DMS153 (cell line): Measurements from ENCODE around the gene CARD14.
A peak's percentile ranks its signal among the peaks of the same experiment; 100 is the strongest.

Experiments
- DNase-seq: peaks from one replicate; lab custom pipeline; 2025; lab: John Stamatoyannopoulos, UW

The CARD14 gene

GRCh38 chr17:80210348-80211108 is 40.7 kb downstream of the CARD14 start:
- no peak for DNase-seq

GRCh38 chr17:80212109-80212508 is 42.3 kb downstream of the CARD14 start:
- no peak for DNase-seq

GRCh38 chr17:80212511-80212910 is 42.7 kb downstream of the CARD14 start:
- no peak for DNase-seq

GRCh38 chr17:80212962-80213642 is 43.3 kb downstream of the CARD14 start:
- no peak for DNase-seq

- DNase-seq, result no peak
Observed at GRCh38 chr17:80213643-80213975, 43.8 kb downstream of the CARD14 start.

GRCh38 chr17:80214012-80214877 is 44.4 kb downstream of the CARD14 start:
- no peak for DNase-seq

GRCh38 chr17:80214878-80215210 is 45.0 kb downstream of the CARD14 start:
- no peak for DNase-seq

- no peak for DNase-seq
Observed at GRCh38 chr17:80216473-80217456, 46.9 kb downstream of the CARD14 start.

GRCh38 chr17:80217703-80218362 is 48.0 kb downstream of the CARD14 start:
- DNase-seq, result no peak

GRCh38 chr17:80218391-80218790 is 48.6 kb downstream of the CARD14 start:
- DNase-seq, result no peak

- DNase-seq, result no peak
Observed at GRCh38 chr17:80219013-80219762, 49.4 kb downstream of the CARD14 start.

- DNase-seq, result no peak
Observed at GRCh38 chr17:80219763-80220053, 49.9 kb downstream of the CARD14 start.

GRCh38 chr17:80220054-80220735 is 50.4 kb downstream of the CARD14 start, which contains the start of the genes SGSH and SLC26A11:
TSS of gene SGSH (minus strand) at chr17:80220333. CDS start at chr17:80220313, 20 bp downstream.
TSS of gene SLC26A11 (plus strand) at chr17:80220427. CDS start at chr17:80221561, 1,134 bp downstream.
- peak; percentile 29 for DNase-seq

- DNase-seq, result no peak
Observed at GRCh38 chr17:80220736-80221215, 50.9 kb downstream of the CARD14 start.

GRCh38 chr17:80221351-80222105 is 51.7 kb downstream of the CARD14 start:
- DNase-seq, result no peak

GRCh38 chr17:80222376-80223141 is 52.7 kb downstream of the CARD14 start:
- DNase-seq, result no peak

GRCh38 chr17:80223142-80223815 is 53.4 kb downstream of the CARD14 start:
- DNase-seq, result no peak
